Left ventricle myocardium superior (tissue), 1 donor: ENCODE measurements around the gene TIGD2. TPM values are rescaled to one million over a fixed set of nuclear protein-coding genes. Genes with fewer than 3 reads are reported as not detected.

Experiments
- ATAC-seq: fragments of 200-7000 bp; cut with Tn5 transposase; one replicate; pipeline ENCODE4 v1.9.1; 2020; ENCODE audit warnings: mild to moderate bottlenecking, moderate library complexity
- DNase-seq: peaks from one replicate; pipeline ENCODE4 v3.0.0-alpha.2; 2020
- intact Hi-C: fragments of 100-400 bp; cut with micrococcal nuclease; formaldehyde crosslinking; loops from one replicate; pipeline ENCODE4 v1.11.0; 2022
- total RNA-seq: library from RNA; stranded (reverse); fragmentation: NEBNext Ultra II Directional; extraction: Animal tissue kit (Norgen Biotek cat#: 25700); gene quantifications from one replicate; pipeline ENCODE4 v1.2.1, GENCODE V29; 2021
- donor health status: DM: no; HTN: yes; CAD: no; lungs with severe emphysema.

Gene TIGD2
- total RNA-seq, 1 donor from 2014 or later: 2.4 TPM

GRCh38 chr4:89157488-89158024, 46.2 kb downstream of the TIGD2 start:
- intact Hi-C loops: no loop called here
- ATAC-seq: no peak
- no peak for DNase-seq

- DNase-seq (no peak), ATAC-seq (peak; percentile 60)
- intact Hi-C loops: no loop called here
Observed at GRCh38 chr4:89158884-89159503, 47.7 kb downstream of the TIGD2 start.

GRCh38 chr4:89160806-89161205, 49.5 kb downstream of the TIGD2 start:
- intact Hi-C loops: no loop called here
- ATAC-seq (no peak), DNase-seq (no peak)

GRCh38 chr4:89161841-89162240, 50.5 kb downstream of the TIGD2 start:
- ATAC-seq: no peak
- DNase-seq: no peak
- intact Hi-C loops: no loop called here

- ATAC-seq (peak; percentile 45), DNase-seq (no peak)
- intact Hi-C loops: no loop called here
Observed at GRCh38 chr4:89162496-89162895, 51.2 kb downstream of the TIGD2 start.

GRCh38 chr4:89162987-89163386, 51.7 kb downstream of the TIGD2 start:
- ATAC-seq (no peak), DNase-seq (no peak)
- intact Hi-C loops: no loop called here

GRCh38 chr4:89164400-89164799, 53.1 kb downstream of the TIGD2 start:
- intact Hi-C loops: no loop called here
- DNase-seq (no peak), ATAC-seq (no peak)

Other genes starting within 250 kb of the TIGD2 start
- gene FAM13A, start 54.3 kb upstream of the TIGD2 start, total RNA-seq: 13.7 TPM
- gene GPRIN3, start 196.3 kb downstream of the TIGD2 start, total RNA-seq: 7.4 TPM